Measurements from ENCODE around the gene RTN4. TPM values are rescaled to one million over a fixed set of nuclear protein-coding genes. Genes with fewer than 3 reads are reported as not detected.
A peak's percentile ranks its signal among the peaks of the same experiment; 100 is the strongest.

The RTN4 gene
- polyA plus RNA-seq, 3 donors = 111 to 163 (median 158) TPM

GRCh38 chr2:54954158-54954557 is 96.1 kb downstream of the RTN4 start:
- Histone ChIP-seq H3K4me3 (replicated peaks in 1 of 3; ENCODE audit: low read depth in 2 of 3, low read length in 3 of 3) (no peak overlapping the region), H4K20me1 (ENCODE audit: insufficient read depth, low read length) (no peaks in the 10 kb centered on the region), H3K36me3 (replicated peaks in 1 of 2; ENCODE audit: control insufficient read depth in 1 of 2, insufficient read depth in 2 of 2, low read length in 2 of 2) (no peaks in the 10 kb centered on the region), H3K9ac (ENCODE audit: insufficient read depth, low read length, poor library complexity, severe bottlenecking) (no peak overlapping the region), H3K9me3 (replicated peaks in 1 of 2; ENCODE audit: control insufficient read depth in 1 of 2, insufficient read depth in 1 of 2, low read length in 2 of 2) (no peaks in the 10 kb centered on the region), H3K27ac (ENCODE audit: low read depth in 1 of 2, low read length in 2 of 2) (no peak overlapping the region), H3K27me3 (ENCODE audit: control insufficient read depth in 2 of 2, insufficient read depth in 2 of 2, low read length in 2 of 2) (no peaks in the 10 kb centered on the region), H2AFZ (ENCODE audit: insufficient read depth, low read depth, low read length, poor library complexity, severe bottlenecking) (no peak overlapping the region), H3K79me2 (ENCODE audit: insufficient read depth, low read length) (no peaks in the 10 kb centered on the region), H3K4me2 (replicated peaks; ENCODE audit: extremely low read depth, low read length, poor library complexity, severe bottlenecking) (no peak overlapping the region), H3K4me1 (ENCODE audit: control insufficient read depth in 1 of 2, insufficient read depth in 2 of 2, low read length in 2 of 2) (peaks cover 7 to 12% of the 10 kb centered on the region in 2 donors)
- DNase-seq = no peak
- H3K4me3 Mint-ChIP-seq = no peak overlapping the region
- no peaks in the 10 kb centered on the region for H3K9me3 Mint-ChIP-seq
- intact Hi-C loops (cut with micrococcal nuclease) = no loop called here
- 86% methylated on average over 4 of the region's 8 CpGs for WGBS (ENCODE audit: insufficient coverage)
- TF ChIP-seq CTCF (IDR thresholded peaks at IDR 0.05) = no peak
- no peaks in the 10 kb centered on the region for H3K36me3 Mint-ChIP-seq
- peaks cover 0 to 2% (median 1%) of the 10 kb centered on the region in 3 donors for H3K27me3 Mint-ChIP-seq (ENCODE audit: low read depth in 3 of 3)
- peaks cover 20% of the 10 kb centered on the region for H3K4me1 Mint-ChIP-seq
- no peak overlapping the region for H3K27ac Mint-ChIP-seq

- H3K79me2 ChIP-seq (ENCODE audit: insufficient read depth, low read length) = no peaks in the 10 kb centered on the region
- Mint-ChIP-seq H3K27me3 (ENCODE audit: low read depth in 3 of 3) (peaks cover 0 to 2% (median 1%) of the 10 kb centered on the region in 3 donors), H3K36me3 (no peaks in the 10 kb centered on the region), H3K4me1 (peaks cover 17% of the 10 kb centered on the region), H3K4me3 (peak overlapping the region in 1 of 2 donors; percentile 19), H3K9me3 (no peaks in the 10 kb centered on the region), H3K27ac (peak overlapping the region in 1 of 7 donors; percentile 43)
- no peak overlapping the region for H3K4me2 ChIP-seq (replicated peaks; ENCODE audit: extremely low read depth, low read length, poor library complexity, severe bottlenecking)
- H3K27ac ChIP-seq (ENCODE audit: low read depth in 1 of 2, low read length in 2 of 2) = no peak overlapping the region
- H3K4me1 ChIP-seq (ENCODE audit: control insufficient read depth in 1 of 2, insufficient read depth in 2 of 2, low read length in 2 of 2) = peaks cover 7 to 12% of the 10 kb centered on the region in 2 donors
- no peaks in the 10 kb centered on the region for H4K20me1 ChIP-seq (ENCODE audit: insufficient read depth, low read length)
- peak in 2 of 3 donors; percentile 2 to 25 for DNase-seq
- peak overlapping the region; percentile 5 for H3K9ac ChIP-seq (ENCODE audit: insufficient read depth, low read length, poor library complexity, severe bottlenecking)
- TF ChIP-seq CTCF (IDR thresholded peaks at IDR 0.05) = no peak
- H3K4me3 ChIP-seq (replicated peaks in 1 of 3; ENCODE audit: low read depth in 2 of 3, low read length in 3 of 3) = no peak overlapping the region
- H3K27me3 ChIP-seq (ENCODE audit: control insufficient read depth in 2 of 2, insufficient read depth in 2 of 2, low read length in 2 of 2) = no peaks in the 10 kb centered on the region
- H2AFZ ChIP-seq (ENCODE audit: insufficient read depth, low read depth, low read length, poor library complexity, severe bottlenecking) = no peak overlapping the region
- no peaks in the 10 kb centered on the region for H3K36me3 ChIP-seq (replicated peaks in 1 of 2; ENCODE audit: control insufficient read depth in 1 of 2, insufficient read depth in 2 of 2, low read length in 2 of 2)
- H3K9me3 ChIP-seq (replicated peaks in 1 of 2; ENCODE audit: control insufficient read depth in 1 of 2, insufficient read depth in 1 of 2, low read length in 2 of 2) = no peaks in the 10 kb centered on the region
- WGBS (ENCODE audit: insufficient coverage) = 58% methylated on average over 5 of the region's 9 CpGs
- intact Hi-C loops (cut with micrococcal nuclease) = no loop called here
Observed at GRCh38 chr2:54952978-54953456, 97.2 kb downstream of the RTN4 start.
